OCI-LY3 (cell line): ENCODE results near the gene MERTK.

ENCODE experiments used
- H2AFZ ChIP-seq: fragments of 200-600, 300-600 bp; shearing (Covaris generic); 2 replicates; pipeline ENCODE4 v1.6.0; 2014; ENCODE audit warnings: antibody characterized with exemption, low read depth, low read length
- H3K27ac ChIP-seq: fragments of 200-600, 300-600 bp; sonication (generic); 2 replicates; pipeline ENCODE4 v1.5.1; 2014; ENCODE audit warnings: mild to moderate bottlenecking, low read length, moderate library complexity, mixed read lengths
- H3K27me3 ChIP-seq: fragments of 200-600, 300-600 bp; sonication (generic); 2 replicates; pipeline ENCODE4 v1.6.1; 2014; ENCODE audit warnings: low read depth, low read length, mixed read lengths
- H3K36me3 ChIP-seq: fragments of 200-600, 300-600 bp; sonication (generic); replicated peaks from 2 replicates; pipeline ENCODE3; 2014; ENCODE audit warnings: low read depth, low read length, mixed read lengths
- H3K4me1 ChIP-seq: fragments of 300-600, 200-600 bp; sonication (generic); 2 replicates; pipeline ENCODE4 v1.6.1; 2014; ENCODE audit warnings: low read length, mixed read lengths
- H3K4me2 ChIP-seq: fragments of 200-600, 300-600 bp; sonication (generic); 2 replicates; pipeline ENCODE4 v1.6.1; 2014; ENCODE audit warnings: low read length, mixed read lengths
- H3K4me3 ChIP-seq: fragments of 300-600, 200-600 bp; sonication (generic); 2 replicates; pipeline ENCODE4 v1.5.1; 2014; ENCODE audit warnings: antibody characterized with exemption, mild to moderate bottlenecking, low read length, moderate library complexity
- H3K79me2 ChIP-seq: fragments of 300-600, 200-600 bp; shearing (Covaris generic); 2 replicates; pipeline ENCODE4 v1.6.1; 2014; ENCODE audit warnings: mild to moderate bottlenecking, low read length, mixed read lengths
- H3K9ac ChIP-seq: fragments of 300-600, 200-600 bp; shearing (Covaris generic); 2 replicates; pipeline ENCODE4 v1.6.0; 2014; ENCODE audit warnings: mild to moderate bottlenecking, low read length, moderate library complexity
- H3K9me3 ChIP-seq: fragments of 200-600, 300-600 bp; shearing (Covaris generic); 2 replicates; pipeline ENCODE4 v1.6.1; 2014; ENCODE audit warnings: low read length, mixed read lengths; ENCODE audit not compliant: insufficient read depth
- H4K20me1 ChIP-seq: fragments of 200-600, 300-600 bp; sonication (generic); 2 replicates; pipeline ENCODE4 v1.6.1; 2016; ENCODE audit warnings: low read length, mixed read lengths; ENCODE audit not compliant: insufficient read depth
- EZH2phosphoT487 ChIP-seq: fragments of 200-600 bp; shearing (Covaris generic); IDR thresholded peaks from 2 replicates; pipeline ENCODE4 v1.6.1; 2018; ENCODE audit warnings: antibody characterized with exemption, mixed run types, low read depth
- TF ChIP-seq, protein P1 (sequence below): fragments of 200-600, 300-600 bp; sonication (generic); IDR thresholded peaks from 2 replicates; pipeline ENCODE4 v1.5.1; 2014; ENCODE audit warnings: antibody characterized with exemption, low read length, low read depth

Gene MERTK

GRCh38 chr2:112032224-112032586, 133.8 kb downstream of the MERTK start:
- TF ChIP-seq, protein P1, sequence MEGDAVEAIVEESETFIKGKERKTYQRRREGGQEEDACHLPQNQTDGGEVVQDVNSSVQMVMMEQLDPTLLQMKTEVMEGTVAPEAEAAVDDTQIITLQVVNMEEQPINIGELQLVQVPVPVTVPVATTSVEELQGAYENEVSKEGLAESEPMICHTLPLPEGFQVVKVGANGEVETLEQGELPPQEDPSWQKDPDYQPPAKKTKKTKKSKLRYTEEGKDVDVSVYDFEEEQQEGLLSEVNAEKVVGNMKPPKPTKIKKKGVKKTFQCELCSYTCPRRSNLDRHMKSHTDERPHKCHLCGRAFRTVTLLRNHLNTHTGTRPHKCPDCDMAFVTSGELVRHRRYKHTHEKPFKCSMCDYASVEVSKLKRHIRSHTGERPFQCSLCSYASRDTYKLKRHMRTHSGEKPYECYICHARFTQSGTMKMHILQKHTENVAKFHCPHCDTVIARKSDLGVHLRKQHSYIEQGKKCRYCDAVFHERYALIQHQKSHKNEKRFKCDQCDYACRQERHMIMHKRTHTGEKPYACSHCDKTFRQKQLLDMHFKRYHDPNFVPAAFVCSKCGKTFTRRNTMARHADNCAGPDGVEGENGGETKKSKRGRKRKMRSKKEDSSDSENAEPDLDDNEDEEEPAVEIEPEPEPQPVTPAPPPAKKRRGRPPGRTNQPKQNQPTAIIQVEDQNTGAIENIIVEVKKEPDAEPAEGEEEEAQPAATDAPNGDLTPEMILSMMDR: no peak
- TF ChIP-seq EZH2phosphoT487: no peak
- Histone ChIP-seq H2AFZ (no peak overlapping the region), H3K27ac (no peak overlapping the region), H3K79me2 (no peaks in the 10 kb centered on the region), H3K27me3 (no peaks in the 10 kb centered on the region), H3K4me2 (no peak overlapping the region), H3K4me1 (no peaks in the 10 kb centered on the region), H3K9me3 (no peaks in the 10 kb centered on the region), H3K36me3 (no peaks in the 10 kb centered on the region), H3K4me3 (no peak overlapping the region), H4K20me1 (no peaks in the 10 kb centered on the region), H3K9ac (no peak overlapping the region)

- no peaks in the 10 kb centered on the region for H4K20me1 ChIP-seq
- H3K4me2 ChIP-seq: no peak overlapping the region
- H3K79me2 ChIP-seq: no peaks in the 10 kb centered on the region
- no peak for TF ChIP-seq EZH2phosphoT487
- TF ChIP-seq, protein P1: no peak
- H3K27ac ChIP-seq: no peak overlapping the region
- no peaks in the 10 kb centered on the region for H3K4me1 ChIP-seq
- no peak overlapping the region for H2AFZ ChIP-seq
- no peak overlapping the region for H3K9ac ChIP-seq
- H3K9me3 ChIP-seq: no peaks in the 10 kb centered on the region
- H3K4me3 ChIP-seq: no peak overlapping the region
- no peaks in the 10 kb centered on the region for H3K27me3 ChIP-seq
- H3K36me3 ChIP-seq: no peaks in the 10 kb centered on the region
Observed at GRCh38 chr2:112032689-112033465, 134.5 kb downstream of the MERTK start.

DNA sequence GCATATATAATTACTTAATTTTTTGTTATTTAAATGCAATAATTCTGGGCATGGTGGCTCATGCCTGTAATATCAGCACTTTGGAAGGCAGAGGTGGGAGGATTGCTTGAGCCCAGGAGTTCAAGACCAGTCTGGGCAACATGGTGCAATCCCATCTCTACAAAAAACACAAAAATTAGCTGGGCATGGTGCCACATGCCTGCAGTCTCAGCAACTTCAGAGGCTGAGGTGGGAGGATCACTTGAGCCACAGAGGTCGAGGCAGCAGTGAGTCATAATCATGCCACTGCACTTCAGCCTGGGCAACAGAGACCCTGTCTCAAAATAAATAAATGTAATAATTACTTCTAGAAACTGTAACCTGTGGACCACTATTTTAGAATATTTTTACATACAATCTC, 135.2 kb downstream of the MERTK start:
- Histone ChIP-seq H3K4me2 (no peak overlapping the region), H3K36me3 (no peaks in the 10 kb centered on the region), H3K27me3 (no peaks in the 10 kb centered on the region)

GRCh38 chr2:112034924-112035323, 136.5 kb downstream of the MERTK start:
- H3K4me2 ChIP-seq: no peak overlapping the region

More for the DNA sequence above, 135.2 kb downstream of the MERTK start:
- no peak overlapping the region for H3K4me3 ChIP-seq
- H2AFZ ChIP-seq: no peak overlapping the region
- H4K20me1 ChIP-seq: no peaks in the 10 kb centered on the region
- H3K4me1 ChIP-seq: no peaks in the 10 kb centered on the region
- H3K27ac ChIP-seq: no peak overlapping the region
- no peak overlapping the region for H3K9ac ChIP-seq
- no peaks in the 10 kb centered on the region for H3K9me3 ChIP-seq
- no peaks in the 10 kb centered on the region for H3K79me2 ChIP-seq
- TF ChIP-seq, protein P1: no peak
- TF ChIP-seq EZH2phosphoT487: no peak

More at GRCh38 chr2:112034924-112035323, 136.5 kb downstream of the MERTK start:
- H3K27me3 ChIP-seq: no peaks in the 10 kb centered on the region
- no peaks in the 10 kb centered on the region for H4K20me1 ChIP-seq
- H3K79me2 ChIP-seq: no peaks in the 10 kb centered on the region
- no peak overlapping the region for H3K27ac ChIP-seq
- no peak overlapping the region for H3K9ac ChIP-seq
- no peaks in the 10 kb centered on the region for H3K9me3 ChIP-seq
- no peaks in the 10 kb centered on the region for H3K36me3 ChIP-seq
- H3K4me3 ChIP-seq: no peak overlapping the region
- TF ChIP-seq, protein P1: no peak
- no peak for TF ChIP-seq EZH2phosphoT487
- H3K4me1 ChIP-seq: no peaks in the 10 kb centered on the region
- H2AFZ ChIP-seq: no peak overlapping the region
